ENCODE data around the gene HORMAD1. TPM values are rescaled to one million over a fixed set of nuclear protein-coding genes. Genes with fewer than 3 reads are reported as not detected.
A peak's percentile ranks its signal among the peaks of the same experiment; 100 is the strongest.

Gene HORMAD1
- total RNA-seq, 1 experiment from 2014 or later = 2.8 TPM

- H4K20me1 ChIP-seq (ENCODE audit: insufficient read depth, low read depth, low read length) = no peaks in the 10 kb centered on the region
- H3K9me2 ChIP-seq (replicated peaks; ENCODE audit: insufficient read depth, low read length) = no peaks in the 10 kb centered on the region
- no peak overlapping the region for H2AFZ ChIP-seq (ENCODE audit: low read length)
- no peak overlapping the region for H3K27ac ChIP-seq (ENCODE audit: low read length)
- H3K4me1 ChIP-seq (ENCODE audit: low read length) = peaks cover 35% of the 10 kb centered on the region
- H3K27me3 ChIP-seq (ENCODE audit: low read length) = no peaks in the 10 kb centered on the region
- peak overlapping the region; percentile 86 for H3K4me2 ChIP-seq (ENCODE audit: low read depth, low read length, poor library complexity, severe bottlenecking)
- no peak overlapping the region for H3K9ac ChIP-seq (ENCODE audit: low read length)
- peaks cover 33% of the 10 kb centered on the region for H3K36me3 ChIP-seq (ENCODE audit: insufficient read depth, low read length)
- H3K4me3 ChIP-seq (ENCODE audit: low read length) = 0 out of 2 replicates have a peak overlapping the region, but pooled peaks have one; percentile 36
- no peak for DNase-seq
- peaks cover 31% of the 10 kb centered on the region for H3K79me2 ChIP-seq (ENCODE audit: low read length)
- H3K9me3 ChIP-seq (ENCODE audit: low read length) = no peaks in the 10 kb centered on the region
Observed at GRCh38 chr1:150695561-150695960, 25.1 kb downstream of the HORMAD1 start.

GRCh38 chr1:150692720-150693119 lies 28.0 kb downstream of the HORMAD1 start:
- Histone ChIP-seq H3K4me1 (ENCODE audit: low read length) (peaks cover 23% of the 10 kb centered on the region), H3K27me3 (ENCODE audit: low read length) (no peaks in the 10 kb centered on the region), H3K36me3 (ENCODE audit: insufficient read depth, low read length) (peaks cover 46% of the 10 kb centered on the region), H3K79me2 (ENCODE audit: low read length) (peaks cover 45% of the 10 kb centered on the region), H3K27ac (ENCODE audit: low read length) (no peak overlapping the region), H3K9me3 (ENCODE audit: low read length) (no peaks in the 10 kb centered on the region), H2AFZ (ENCODE audit: low read length) (no peak overlapping the region), H3K9me2 (replicated peaks; ENCODE audit: insufficient read depth, low read length) (no peaks in the 10 kb centered on the region), H3K4me3 (ENCODE audit: low read length) (no peak overlapping the region), H3K4me2 (ENCODE audit: low read depth, low read length, poor library complexity, severe bottlenecking) (peak overlapping the region; percentile 2), H3K9ac (ENCODE audit: low read length) (no peak overlapping the region), H4K20me1 (ENCODE audit: insufficient read depth, low read depth, low read length) (no peaks in the 10 kb centered on the region)
- no peak for DNase-seq

GRCh38 chr1:150688763-150689162 lies 31.9 kb downstream of the HORMAD1 start:
- Histone ChIP-seq H3K9me2 (replicated peaks; ENCODE audit: insufficient read depth, low read length) (no peaks in the 10 kb centered on the region), H3K4me2 (ENCODE audit: low read depth, low read length, poor library complexity, severe bottlenecking) (no peak overlapping the region), H3K9ac (ENCODE audit: low read length) (no peak overlapping the region)

GRCh38 chr1:150686275-150686674 lies 34.4 kb downstream of the HORMAD1 start:
- Histone ChIP-seq H2AFZ (ENCODE audit: low read length) (no peak overlapping the region), H3K36me3 (ENCODE audit: insufficient read depth, low read length) (peaks cover 26% of the 10 kb centered on the region; the same call in 1 of the 2 replicates), H3K27me3 (ENCODE audit: low read length) (no peaks in the 10 kb centered on the region)

More at GRCh38 chr1:150688763-150689162, 31.9 kb downstream of the HORMAD1 start:
- no peaks in the 10 kb centered on the region for H3K27me3 ChIP-seq (ENCODE audit: low read length)
- no peak overlapping the region for H2AFZ ChIP-seq (ENCODE audit: low read length)
- no peak overlapping the region for H3K27ac ChIP-seq (ENCODE audit: low read length)
- peaks cover 28% of the 10 kb centered on the region for H3K79me2 ChIP-seq (ENCODE audit: low read length)
- H3K4me3 ChIP-seq (ENCODE audit: low read length) = no peak overlapping the region
- H3K4me1 ChIP-seq (ENCODE audit: low read length) = peaks cover 21% of the 10 kb centered on the region
- H3K36me3 ChIP-seq (ENCODE audit: insufficient read depth, low read length) = peaks cover 45% of the 10 kb centered on the region
- DNase-seq = no peak
- no peaks in the 10 kb centered on the region for H4K20me1 ChIP-seq (ENCODE audit: insufficient read depth, low read depth, low read length)
- no peaks in the 10 kb centered on the region for H3K9me3 ChIP-seq (ENCODE audit: low read length)

GRCh38 chr1:150683914-150684313 lies 36.8 kb downstream of the HORMAD1 start:
- peak; percentile 45 for DNase-seq
- peaks cover 23% of the 10 kb centered on the region; the same call in 1 of the 2 replicates for H3K36me3 ChIP-seq (ENCODE audit: insufficient read depth, low read length)
- H3K27me3 ChIP-seq (ENCODE audit: low read length) = no peaks in the 10 kb centered on the region
- H3K79me2 ChIP-seq (ENCODE audit: low read length) = peaks cover 36% of the 10 kb centered on the region
- H3K27ac ChIP-seq (ENCODE audit: low read length) = peak overlapping the region; percentile 49
- H3K4me3 ChIP-seq (ENCODE audit: low read length) = no peak overlapping the region
- H4K20me1 ChIP-seq (ENCODE audit: insufficient read depth, low read depth, low read length) = no peaks in the 10 kb centered on the region
- H3K9me3 ChIP-seq (ENCODE audit: low read length) = no peaks in the 10 kb centered on the region
- no peak overlapping the region for H3K9ac ChIP-seq (ENCODE audit: low read length)
- no peak overlapping the region for H2AFZ ChIP-seq (ENCODE audit: low read length)
- no peaks in the 10 kb centered on the region for H3K9me2 ChIP-seq (replicated peaks; ENCODE audit: insufficient read depth, low read length)
- H3K4me1 ChIP-seq (ENCODE audit: low read length) = peaks cover 14% of the 10 kb centered on the region
- H3K4me2 ChIP-seq (ENCODE audit: low read depth, low read length, poor library complexity, severe bottlenecking) = peak overlapping the region; percentile 15

More at GRCh38 chr1:150686275-150686674, 34.4 kb downstream of the HORMAD1 start:
- Histone ChIP-seq H3K4me3 (ENCODE audit: low read length) (no peak overlapping the region), H3K4me2 (ENCODE audit: low read depth, low read length, poor library complexity, severe bottlenecking) (no peak overlapping the region), H3K9me2 (replicated peaks; ENCODE audit: insufficient read depth, low read length) (no peaks in the 10 kb centered on the region), H3K9ac (ENCODE audit: low read length) (no peak overlapping the region), H3K9me3 (ENCODE audit: low read length) (no peaks in the 10 kb centered on the region), H4K20me1 (ENCODE audit: insufficient read depth, low read depth, low read length) (no peaks in the 10 kb centered on the region), H3K79me2 (ENCODE audit: low read length) (peaks cover 36% of the 10 kb centered on the region), H3K4me1 (ENCODE audit: low read length) (peaks cover 14% of the 10 kb centered on the region), H3K27ac (ENCODE audit: low read length) (no peak overlapping the region)
- DNase-seq = no peak

- DNase-seq = no peak
- no peak overlapping the region for H3K4me2 ChIP-seq (ENCODE audit: low read depth, low read length, poor library complexity, severe bottlenecking)
- peaks cover 3% of the 10 kb centered on the region for H3K4me1 ChIP-seq (ENCODE audit: low read length)
- no peaks in the 10 kb centered on the region for H4K20me1 ChIP-seq (ENCODE audit: insufficient read depth, low read depth, low read length)
- H3K9ac ChIP-seq (ENCODE audit: low read length) = no peak overlapping the region
- no peak overlapping the region for H2AFZ ChIP-seq (ENCODE audit: low read length)
- no peaks in the 10 kb centered on the region for H3K9me2 ChIP-seq (replicated peaks; ENCODE audit: insufficient read depth, low read length)
- H3K27ac ChIP-seq (ENCODE audit: low read length) = no peak overlapping the region
- no peak overlapping the region for H3K4me3 ChIP-seq (ENCODE audit: low read length)
- peaks cover 3% of the 10 kb centered on the region; the same call in 1 of the 2 replicates for H3K36me3 ChIP-seq (ENCODE audit: insufficient read depth, low read length)
- no peaks in the 10 kb centered on the region for H3K9me3 ChIP-seq (ENCODE audit: low read length)
- H3K79me2 ChIP-seq (ENCODE audit: low read length) = peaks cover 49% of the 10 kb centered on the region
- H3K27me3 ChIP-seq (ENCODE audit: low read length) = no peaks in the 10 kb centered on the region
Observed at GRCh38 chr1:150678988-150679387, 41.7 kb downstream of the HORMAD1 start.

DNA sequence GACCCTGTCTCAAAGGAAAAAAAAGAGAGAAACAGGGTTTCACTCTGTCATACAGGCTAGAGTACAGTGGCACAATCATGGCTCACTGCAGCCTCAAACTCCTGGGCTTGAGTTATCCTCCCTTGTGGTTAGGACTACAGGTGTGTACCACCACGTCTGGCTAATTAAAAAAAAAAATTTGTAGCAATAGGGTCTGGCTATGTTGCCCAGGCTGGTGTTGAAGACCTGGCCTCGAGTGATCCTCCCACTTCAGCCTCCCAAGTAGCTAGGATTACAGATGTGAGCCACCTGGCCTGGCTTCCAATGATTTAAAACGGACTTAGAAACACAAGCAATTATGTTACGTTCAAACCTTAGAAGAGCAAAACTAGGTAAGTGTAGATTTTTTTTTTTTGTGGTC lies 45.8 kb downstream of the HORMAD1 start:
- Histone ChIP-seq H2AFZ (ENCODE audit: low read length) (no peak overlapping the region), H3K4me3 (ENCODE audit: low read length) (no peak overlapping the region), H3K27me3 (ENCODE audit: low read length) (no peaks in the 10 kb centered on the region), H4K20me1 (ENCODE audit: insufficient read depth, low read depth, low read length) (no peaks in the 10 kb centered on the region), H3K4me2 (ENCODE audit: low read depth, low read length, poor library complexity, severe bottlenecking) (no peak overlapping the region), H3K36me3 (ENCODE audit: insufficient read depth, low read length) (0 out of 2 replicates have a peak, but pooled peaks cover 3% of the 10 kb centered on the region), H3K9ac (ENCODE audit: low read length) (no peak overlapping the region), H3K9me3 (ENCODE audit: low read length) (no peaks in the 10 kb centered on the region), H3K79me2 (ENCODE audit: low read length) (peaks cover 55% of the 10 kb centered on the region), H3K27ac (ENCODE audit: low read length) (no peak overlapping the region), H3K9me2 (replicated peaks; ENCODE audit: insufficient read depth, low read length) (no peaks in the 10 kb centered on the region), H3K4me1 (ENCODE audit: low read length) (no peaks in the 10 kb centered on the region)
- DNase-seq = no peak

DNA sequence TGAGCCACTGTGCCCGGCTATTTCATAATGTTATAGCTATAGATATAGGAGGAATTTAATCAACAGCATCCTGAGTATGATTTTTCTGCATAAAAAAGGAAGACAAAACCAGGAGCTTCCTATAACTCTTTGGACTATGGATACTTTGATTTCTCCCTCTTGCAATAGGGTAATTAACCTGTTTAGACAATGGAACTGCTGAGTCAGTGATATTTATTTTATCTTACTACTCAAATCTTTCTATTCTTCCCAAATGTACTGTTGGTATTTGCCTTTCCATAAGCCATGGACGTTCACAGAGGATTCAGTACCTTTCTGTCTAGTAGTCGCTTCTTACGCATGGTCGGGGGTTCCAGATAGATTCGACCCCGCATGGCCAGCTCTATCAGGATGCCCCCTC lies 57.4 kb downstream of the HORMAD1 start:
- Histone ChIP-seq H3K4me2 (ENCODE audit: low read depth, low read length, poor library complexity, severe bottlenecking) (no peak overlapping the region), H3K4me3 (ENCODE audit: low read length) (no peak overlapping the region), H3K27ac (ENCODE audit: low read length) (no peak overlapping the region), H3K9me3 (ENCODE audit: low read length) (no peaks in the 10 kb centered on the region), H3K4me1 (ENCODE audit: low read length) (no peaks in the 10 kb centered on the region), H3K36me3 (ENCODE audit: insufficient read depth, low read length) (peaks cover 25% of the 10 kb centered on the region), H3K9ac (ENCODE audit: low read length) (no peak overlapping the region), H3K27me3 (ENCODE audit: low read length) (no peaks in the 10 kb centered on the region), H3K79me2 (ENCODE audit: low read length) (peaks cover 3% of the 10 kb centered on the region), H2AFZ (ENCODE audit: low read length) (no peak overlapping the region), H4K20me1 (ENCODE audit: insufficient read depth, low read depth, low read length) (no peaks in the 10 kb centered on the region), H3K9me2 (replicated peaks; ENCODE audit: insufficient read depth, low read length) (no peaks in the 10 kb centered on the region)
- DNase-seq = no peak
